ENCODE results near the gene TAF6.
A peak's percentile ranks its signal among the peaks of the same experiment; 100 is the strongest.

Gene TAF6

DNA sequence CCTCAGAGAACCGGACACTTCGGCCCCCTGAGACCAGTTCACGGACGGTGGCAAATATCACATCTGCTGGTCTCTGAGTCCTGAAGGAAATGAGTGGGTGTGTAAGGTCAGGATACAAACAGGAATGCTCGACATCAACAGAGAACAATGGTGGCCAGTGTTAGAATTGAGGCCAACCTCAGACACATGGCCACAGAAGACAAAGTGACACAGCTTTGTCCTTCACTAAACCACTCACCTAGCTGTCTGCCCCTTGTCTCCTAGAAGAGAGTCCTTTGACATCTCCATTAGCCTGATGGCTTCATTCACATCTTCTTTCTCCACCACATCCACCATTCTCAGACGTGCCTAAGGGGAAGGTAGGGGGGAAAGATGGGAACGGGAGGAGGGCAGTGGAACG lies 26.1 kb downstream of the TAF6 start:
- no peak for DNase-seq (ENCODE audit: low spot score)

DNA sequence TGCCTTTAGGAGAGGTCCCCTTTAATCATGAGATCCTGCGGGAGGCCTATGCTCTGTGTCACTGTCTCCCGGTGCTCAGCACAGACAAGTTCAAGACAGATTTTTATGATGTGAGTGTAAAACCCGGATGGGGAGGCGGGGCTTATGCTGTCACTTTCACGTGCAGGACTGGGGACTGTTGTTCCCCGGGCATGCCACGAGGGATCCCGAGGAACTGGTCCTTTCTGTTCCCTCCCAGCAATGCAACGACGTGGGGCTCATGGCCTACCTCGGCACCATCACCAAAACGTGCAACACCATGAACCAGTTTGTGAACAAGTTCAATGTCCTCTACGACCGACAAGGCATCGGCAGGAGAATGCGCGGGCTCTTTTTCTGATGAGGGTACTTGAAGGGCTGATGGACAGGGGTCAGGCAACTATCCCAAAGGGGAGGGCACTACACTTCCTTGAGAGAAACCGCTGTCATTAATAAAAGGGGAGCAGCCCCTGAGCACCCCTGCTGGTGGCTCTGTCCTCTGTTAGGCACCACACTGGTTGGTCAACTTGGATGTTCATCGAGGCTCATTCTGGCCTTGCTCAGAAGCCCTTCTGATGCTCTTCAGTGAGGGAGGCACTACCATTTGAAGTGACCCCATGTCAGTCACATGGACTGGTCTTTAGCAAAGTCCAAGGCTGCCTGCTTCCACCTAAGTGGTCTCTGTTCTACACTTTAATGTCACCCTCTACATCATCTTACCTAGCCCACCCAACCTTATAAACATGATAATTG lies 27.6 kb downstream of the TAF6 start:
- DNase-seq (ENCODE audit: low spot score), result no peak

DNA sequence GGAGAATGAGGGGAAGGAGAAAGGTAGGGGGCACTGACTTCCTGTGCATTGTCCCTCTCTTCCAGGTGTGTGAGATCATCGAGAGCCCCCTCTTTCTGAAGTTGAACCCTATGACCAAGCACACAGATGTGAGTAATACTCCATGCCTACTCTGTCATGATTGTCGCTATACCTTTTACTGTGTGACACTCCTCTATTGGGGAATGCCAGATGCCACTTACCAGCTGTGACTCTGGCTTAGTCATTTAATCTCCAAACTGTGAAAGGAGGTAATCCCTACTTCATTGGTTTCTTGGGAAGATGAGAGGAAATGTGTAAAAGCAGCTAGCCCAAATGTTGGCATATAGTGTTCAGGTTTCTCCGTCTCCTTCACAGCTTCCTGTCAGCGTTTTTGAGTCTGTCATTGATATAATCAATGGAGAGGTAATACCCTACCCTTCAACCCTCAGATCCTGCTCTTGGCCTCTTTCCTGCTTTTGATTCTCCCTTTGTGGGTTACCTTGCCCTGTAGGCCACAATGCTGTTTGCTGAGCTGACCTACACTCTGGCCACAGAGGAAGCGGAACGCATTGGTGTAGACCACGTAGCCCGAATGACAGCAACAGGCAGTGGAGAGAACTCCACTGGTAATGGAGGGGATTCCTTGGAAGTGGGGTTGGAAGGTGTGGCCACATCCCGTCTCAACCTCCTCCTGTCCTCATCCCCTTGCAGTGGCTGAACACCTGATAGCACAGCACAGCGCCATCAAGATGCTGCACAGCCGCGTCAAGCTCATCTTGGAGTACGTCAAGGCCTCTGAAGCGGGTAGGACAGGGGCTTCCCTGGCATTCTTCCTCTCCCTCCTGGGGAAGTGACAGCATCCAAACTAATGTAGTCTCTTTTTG lies 28.4 kb downstream of the TAF6 start:
- no peak for DNase-seq (ENCODE audit: low spot score)

DNA sequence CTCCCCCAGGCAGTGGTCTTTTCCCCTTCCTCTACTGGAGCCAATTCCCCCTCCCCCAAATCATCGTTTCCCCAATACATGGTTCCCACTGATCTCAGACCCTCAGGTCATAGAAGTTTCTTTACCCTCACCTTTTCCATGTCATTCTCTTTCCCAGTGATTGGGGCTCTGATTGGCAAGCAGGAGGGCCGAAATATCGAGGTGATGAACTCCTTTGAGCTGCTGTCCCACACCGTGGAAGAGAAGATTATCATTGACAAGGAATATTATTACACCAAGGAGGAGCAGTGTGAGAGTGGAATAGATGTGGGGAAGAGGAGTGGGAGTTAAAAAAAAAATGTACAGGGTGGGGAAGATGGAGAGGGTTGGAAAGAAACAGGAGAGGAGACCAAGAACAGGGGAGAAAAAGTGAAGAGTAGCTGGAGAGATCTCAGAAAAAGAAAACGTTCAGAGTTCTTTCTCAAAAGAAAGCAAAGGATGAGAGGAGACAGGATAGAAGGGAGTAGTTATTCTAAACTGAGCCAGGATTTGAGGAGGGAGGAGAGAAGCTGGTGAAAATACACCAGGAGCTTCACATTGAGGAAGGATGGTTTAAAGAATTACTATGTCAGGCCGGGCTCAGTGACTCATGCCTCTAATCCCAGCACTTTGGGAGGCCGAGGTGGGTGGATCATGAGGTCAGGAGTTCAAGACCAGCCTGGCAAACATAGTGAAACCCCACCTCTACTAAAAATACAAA lies 29.5 kb downstream of the TAF6 start:
- DNase-seq (ENCODE audit: low spot score), result no peak

DNA sequence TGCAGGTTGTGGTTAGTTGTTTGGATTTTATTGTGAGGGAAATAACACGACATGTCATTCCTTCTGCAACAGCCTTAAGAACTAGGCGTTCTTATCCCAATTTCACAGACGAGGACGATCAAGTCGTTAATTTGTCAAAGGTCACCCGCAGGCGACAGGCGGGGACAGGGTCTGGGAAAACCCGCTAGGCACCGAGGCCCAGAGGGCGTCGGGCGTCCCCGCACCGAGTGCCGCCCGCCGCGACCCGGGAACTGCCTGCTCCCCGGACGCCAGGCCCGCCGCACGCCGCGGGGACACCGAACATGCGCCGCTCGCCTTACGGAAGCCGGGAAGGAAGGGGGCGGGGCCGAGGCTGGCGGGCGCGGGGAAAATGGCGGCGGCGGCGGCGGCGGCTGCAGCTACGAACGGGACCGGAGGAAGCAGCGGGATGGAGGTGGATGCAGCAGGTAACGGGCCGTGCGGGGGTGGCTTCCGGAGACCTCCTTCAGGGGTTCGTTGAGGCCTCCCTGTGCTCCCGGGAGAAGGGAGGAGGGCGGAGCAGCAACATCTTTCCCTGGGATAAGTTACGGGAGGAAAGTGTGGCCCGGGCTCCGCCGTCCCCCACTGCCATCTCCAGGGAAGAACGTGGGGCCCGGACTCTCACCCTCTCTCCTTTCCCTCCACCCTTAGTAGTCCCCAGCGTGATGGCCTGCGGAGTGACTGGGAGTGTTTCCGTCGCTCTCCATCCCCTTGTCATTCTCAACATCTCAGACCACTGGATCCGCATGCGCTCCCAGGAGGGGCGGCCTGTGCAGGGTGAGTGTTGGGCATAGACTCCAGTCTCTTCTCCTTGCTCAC lies 30.3 kb downstream of the TAF6 start, which contains the start of gene COPS6:
TSS of gene COPS6 (plus strand) at position 349 of the 837 bp plus-strand sequence. CDS start at position 371, 22 bp downstream.
- peak; percentile 82 for DNase-seq (ENCODE audit: low spot score)

DNA sequence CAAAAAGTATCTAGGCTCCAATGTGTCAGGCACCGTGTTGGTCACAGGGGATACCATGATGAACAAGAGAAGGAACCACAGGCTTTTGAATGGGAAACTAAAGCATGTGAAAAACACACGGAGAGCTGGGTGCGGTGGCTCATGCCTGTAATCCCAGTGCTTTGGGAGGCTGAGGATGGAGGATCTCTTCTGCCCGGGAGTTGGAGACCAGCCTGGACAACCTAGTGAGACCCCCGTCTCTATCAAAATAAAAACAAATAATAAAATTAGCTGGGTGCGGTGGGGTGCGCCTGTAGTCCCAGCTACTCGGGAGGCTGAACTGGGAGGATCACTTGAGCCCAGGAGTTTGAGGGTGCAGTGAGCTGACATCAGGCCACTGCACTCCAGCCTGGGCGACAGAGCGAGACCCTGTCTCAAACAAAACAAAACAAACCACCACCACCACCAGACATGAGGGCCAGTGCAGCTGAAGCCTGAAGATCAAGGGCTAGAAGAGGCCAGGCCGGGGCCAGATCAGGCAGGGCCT lies 31.0 kb downstream of the TAF6 start:
- DNase-seq (ENCODE audit: low spot score), result no peak

DNA sequence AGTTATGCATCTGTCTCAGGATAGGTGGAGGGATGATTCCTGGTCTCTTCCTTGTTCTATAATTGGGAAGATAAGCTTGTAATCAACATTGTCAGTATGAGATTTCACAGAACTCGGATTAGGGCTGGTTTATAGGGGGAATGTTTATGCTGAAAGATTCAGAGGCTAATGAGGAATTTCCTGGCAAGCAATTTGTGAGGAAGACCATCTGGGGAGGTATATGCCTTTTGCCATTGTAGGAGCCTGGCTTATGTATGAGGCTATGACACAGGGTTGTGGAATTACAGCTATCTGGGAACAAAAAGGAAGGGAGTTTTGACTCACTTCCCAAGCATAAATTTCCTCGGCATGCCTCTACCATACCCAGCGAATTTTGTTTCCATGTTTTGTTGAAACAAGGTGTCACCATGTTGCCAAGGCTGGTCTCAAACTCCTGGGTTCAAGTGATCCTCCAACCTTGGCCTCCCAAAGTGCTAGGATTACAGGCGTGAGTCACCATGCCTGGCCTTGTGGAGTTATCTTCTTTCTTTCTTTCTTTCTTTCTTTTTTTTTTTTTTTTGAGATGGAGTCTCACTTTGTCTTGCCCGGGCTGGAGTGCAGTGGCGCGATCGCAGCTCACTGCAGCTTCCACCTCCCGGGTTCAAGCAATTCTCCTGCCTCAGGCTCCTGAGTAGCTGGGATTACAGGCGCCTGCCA lies 32.0 kb downstream of the TAF6 start:
- no peak for DNase-seq (ENCODE audit: low spot score)

DNA sequence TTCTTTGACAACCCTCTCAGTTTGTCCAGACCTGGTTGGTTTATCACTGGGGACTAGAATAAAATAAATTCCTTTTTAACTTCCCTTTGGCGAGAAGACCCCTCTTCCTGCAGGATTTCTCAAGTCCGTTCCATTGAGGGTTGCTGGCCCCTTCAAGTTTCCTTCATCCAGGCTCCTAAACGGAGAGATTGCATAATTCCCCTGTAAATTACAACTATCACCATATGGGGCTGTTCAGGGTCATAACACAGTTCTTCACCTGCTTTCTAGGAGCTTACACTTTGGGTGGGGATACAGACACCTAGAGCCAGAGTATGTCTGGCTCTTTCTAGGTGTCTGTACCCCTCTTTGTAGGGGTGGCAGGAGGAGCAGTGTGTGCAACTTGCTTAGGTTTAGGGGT lies 33.6 kb downstream of the TAF6 start:
- no peak for DNase-seq (ENCODE audit: low spot score)

DNA sequence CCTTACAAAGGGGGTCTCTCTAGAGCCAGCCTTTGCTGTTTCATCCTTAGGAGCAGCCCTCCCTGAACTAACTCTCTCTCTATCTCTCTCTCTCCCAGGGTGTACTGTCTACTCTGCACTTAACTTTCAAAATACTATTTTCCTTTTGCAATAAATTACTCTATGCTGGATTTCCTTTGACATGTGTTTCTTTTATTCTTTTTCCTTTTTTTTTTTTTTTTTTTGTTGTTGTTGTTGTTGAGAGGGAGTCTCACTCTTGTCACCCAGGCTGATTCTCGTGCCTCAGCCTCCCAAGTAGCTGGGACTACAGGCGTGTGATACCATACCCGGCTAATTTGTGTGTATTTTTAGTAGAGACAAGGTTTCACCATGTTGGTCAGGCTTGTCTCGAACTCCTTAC lies 36.2 kb downstream of the TAF6 start:
- DNase-seq (ENCODE audit: low spot score), result no peak

DNA sequence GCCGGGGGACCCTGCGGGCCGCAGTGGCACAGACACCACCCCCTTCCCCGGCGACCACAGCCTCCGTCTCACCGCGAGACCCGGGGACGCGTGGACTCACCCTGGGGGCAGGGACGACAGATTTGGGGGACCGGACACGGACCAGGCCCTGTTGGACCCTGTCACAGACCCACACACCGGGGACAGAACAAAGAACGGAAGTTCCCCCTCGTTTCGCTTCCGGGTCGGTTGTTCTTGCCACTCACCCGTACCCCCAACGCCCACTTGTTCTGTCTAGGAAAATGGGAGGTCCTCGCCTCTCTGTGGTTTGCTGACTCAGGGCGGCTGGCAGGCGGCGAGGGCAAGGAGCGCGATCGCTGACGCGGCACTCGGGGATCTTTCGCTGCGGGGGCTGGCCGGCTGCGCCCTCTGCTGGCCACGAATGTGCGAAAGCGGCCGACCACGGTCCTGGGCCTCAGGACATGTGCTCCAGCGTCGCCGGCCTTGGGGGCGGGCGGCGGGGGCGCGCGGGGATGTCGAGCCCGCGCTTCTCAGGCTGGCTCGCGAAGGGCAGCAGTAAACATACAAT lies 37.5 kb downstream of the TAF6 start, which contains the start of gene ZNF3:
TSS of gene ZNF3 (minus strand) at position 189 of the 568 bp plus-strand sequence. CDS start 4,366 bp downstream, outside the sequence.
- DNase-seq (ENCODE audit: low spot score), result peak; percentile 99

DNA sequence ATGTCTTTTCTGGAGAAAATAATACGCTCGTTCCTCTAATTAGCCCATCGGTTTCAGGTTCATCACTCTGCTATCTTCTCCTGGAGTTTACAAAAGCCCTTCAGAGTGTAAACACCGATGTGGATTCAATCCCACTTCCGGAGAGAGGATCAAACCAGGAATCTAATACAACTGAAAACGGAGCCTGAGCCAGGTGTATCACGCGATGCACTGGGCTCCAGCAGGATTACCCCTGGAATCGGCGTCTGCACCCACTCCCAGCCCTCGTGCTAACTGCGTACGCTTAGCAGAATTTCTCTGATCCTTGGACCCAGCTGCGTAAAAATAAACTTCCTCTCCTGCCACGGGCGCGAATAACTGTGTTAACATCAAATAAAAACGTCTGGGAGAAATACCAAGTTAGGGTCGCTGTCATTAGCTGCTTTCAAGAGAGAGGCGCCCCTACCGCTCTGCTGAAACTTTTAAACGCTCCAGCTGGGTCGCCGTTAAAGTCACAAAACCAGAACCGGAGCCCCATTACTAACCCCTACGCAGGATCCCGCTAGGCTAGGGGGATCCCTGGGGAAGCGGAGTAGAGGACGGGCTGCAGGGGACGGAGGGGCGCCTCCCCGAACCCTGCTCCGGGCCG lies 38.1 kb downstream of the TAF6 start:
- no peak for DNase-seq (ENCODE audit: low spot score)

DNA sequence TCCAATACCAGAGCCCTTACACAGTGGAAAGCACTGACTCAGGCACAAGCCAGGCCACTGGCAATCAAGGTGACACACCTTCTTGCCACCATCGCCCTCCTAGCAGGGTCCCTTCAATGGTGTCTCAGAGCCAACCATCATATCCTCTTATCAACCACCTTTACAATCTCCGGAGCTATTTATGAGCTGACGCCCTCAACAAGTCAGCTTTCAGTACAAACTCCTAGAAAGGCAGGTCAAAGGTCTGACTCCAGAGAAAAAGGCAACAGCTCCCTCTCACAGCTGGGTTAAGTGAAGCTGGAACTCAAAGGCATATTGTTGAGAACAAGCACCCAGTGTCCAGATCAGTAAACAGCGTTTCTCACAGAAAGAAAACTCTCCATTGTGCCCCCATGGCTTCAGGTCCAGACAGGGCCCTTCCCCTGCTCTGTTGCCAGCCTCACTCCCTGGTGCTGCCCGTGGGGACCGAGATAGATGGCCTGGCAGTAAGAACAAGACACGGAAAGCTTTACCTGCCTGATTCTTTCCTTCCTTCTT lies 40.1 kb downstream of the TAF6 start:
- no peak for DNase-seq (ENCODE audit: low spot score)

DNA sequence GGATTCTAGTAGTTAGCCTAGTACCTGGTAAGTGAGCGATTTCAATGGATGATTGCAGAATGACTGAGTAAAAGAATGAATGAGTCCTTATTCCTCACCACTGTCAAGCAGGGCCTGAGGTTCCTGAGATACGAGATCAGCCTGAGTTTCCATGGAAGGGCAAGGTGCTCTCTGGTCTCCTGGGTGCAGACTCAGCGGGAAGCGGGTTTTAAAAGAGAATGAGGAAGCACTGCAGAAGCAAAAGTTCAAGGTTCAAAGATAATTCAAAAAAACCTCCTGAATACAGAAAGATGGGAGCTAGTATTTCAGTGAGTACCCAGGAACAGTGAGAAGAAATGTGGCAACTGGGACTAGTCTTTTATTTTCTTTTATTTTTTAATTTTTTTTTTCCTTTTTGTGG lies 42.0 kb downstream of the TAF6 start:
- DNase-seq (ENCODE audit: low spot score), result no peak

DNA sequence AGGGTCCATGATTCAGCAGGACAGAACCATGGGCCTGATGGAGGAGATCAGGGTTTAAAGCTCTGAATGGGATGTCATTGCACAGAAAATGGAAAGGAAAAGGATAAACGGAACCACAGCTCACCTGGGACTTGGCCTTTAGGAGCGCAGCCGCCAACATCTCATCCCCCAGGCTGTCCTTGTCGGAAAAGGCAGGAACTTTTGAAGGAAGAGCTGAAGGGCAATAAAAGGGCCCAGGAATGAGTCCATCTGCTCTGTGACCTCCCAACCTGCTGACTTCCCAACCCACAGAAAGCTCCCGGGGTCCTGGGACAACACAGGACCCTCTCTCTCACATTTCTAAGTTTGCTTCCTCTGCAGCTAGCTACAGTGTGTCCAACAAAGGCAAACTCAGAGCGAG lies 43.7 kb downstream of the TAF6 start:
- DNase-seq (ENCODE audit: low spot score), result no peak

DNA sequence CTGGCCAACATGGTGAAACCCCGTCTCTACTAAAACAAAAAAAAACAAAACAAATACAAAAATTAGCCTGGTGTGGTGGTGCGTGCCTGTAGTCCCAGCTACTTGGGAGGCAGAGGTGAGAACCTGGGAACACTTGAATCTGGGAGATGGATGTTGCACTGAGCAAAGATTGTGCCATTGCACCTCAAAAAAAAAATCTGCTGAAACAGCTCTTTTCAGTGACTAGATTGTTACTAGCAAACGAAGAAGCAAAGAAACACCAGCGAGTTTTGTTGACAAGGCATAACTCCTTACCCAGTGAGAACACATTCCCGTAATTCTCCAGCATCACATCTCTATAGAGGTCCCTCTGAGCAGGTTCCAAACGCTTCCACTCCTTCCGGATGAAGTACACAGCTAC lies 44.3 kb downstream of the TAF6 start:
- DNase-seq (ENCODE audit: low spot score), result no peak

DNA sequence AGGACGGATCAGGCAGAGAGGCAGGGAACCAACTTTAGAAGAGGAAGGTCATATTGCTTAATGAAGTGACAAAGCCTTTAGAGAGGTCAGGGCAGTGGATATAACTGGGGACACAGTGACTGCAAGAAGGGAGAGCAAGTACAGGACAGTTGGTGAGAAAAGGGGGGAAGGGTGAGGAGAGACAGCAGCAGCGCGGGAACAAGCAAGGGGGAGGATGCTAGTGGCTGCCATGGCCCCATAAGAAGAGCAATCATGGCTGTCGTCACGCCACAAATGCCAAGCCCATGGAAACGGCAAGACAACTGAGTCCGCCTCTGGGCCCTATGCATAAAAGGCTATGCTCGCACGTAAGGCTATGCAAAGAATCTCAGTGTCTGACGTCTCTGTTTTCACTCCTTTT lies 46.7 kb downstream of the TAF6 start:
- DNase-seq (ENCODE audit: low spot score), result no peak

DNA sequence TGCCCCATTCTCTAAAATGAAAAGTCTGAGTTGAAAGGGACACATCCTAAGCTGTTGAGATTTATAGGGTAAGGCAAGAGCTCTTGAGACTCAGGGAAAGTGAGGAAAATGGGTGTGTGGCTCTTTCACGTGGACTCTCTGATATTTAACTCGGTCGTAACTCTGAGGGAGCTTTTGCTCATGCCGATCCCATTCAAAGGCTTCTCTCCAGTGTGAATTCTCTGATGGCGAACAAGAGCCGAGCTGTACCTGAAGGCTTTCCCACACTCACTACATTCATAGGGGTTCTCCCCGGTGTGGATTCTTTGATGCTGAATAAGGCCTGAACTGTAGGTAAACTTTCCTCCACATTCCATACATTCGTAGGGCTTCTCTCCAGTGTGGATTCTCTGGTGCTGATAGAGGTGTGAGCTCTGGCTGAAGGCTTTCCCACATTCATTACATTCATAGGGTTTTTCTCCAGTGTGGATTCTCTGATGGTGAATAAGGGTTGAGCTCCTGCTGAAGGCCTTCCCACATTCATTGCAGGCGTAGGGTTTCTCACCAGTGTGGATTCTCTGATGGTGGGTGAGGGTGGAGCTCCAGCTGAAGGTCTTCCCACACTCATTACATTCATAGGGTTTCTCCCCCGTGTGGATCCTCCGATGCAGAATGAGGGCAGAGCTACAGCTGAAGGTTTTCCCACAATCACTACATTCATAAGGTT lies 48.0 kb downstream of the TAF6 start:
- no peak for DNase-seq (ENCODE audit: low spot score)

DNA sequence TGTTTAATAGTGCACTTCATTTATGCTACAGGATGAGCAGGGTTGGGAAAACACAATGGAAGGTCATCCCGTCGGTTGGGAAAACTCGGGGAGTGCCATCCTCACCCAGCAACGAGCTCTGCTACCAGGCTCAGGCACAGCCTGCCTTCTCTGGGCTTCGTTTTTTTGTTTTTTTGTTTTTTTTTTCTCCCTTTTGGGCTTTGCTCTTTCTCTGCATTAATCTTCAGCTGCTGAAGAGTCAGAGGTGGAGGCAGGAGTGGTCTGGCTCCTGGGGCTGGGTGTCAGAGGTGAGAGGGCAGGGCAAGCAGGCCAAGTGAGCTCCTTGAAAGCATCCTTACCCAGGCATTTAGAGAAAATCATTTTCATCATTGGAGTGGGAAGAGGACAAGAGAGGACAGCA lies 49.2 kb downstream of the TAF6 start:
- no peak for DNase-seq (ENCODE audit: low spot score)

DNA sequence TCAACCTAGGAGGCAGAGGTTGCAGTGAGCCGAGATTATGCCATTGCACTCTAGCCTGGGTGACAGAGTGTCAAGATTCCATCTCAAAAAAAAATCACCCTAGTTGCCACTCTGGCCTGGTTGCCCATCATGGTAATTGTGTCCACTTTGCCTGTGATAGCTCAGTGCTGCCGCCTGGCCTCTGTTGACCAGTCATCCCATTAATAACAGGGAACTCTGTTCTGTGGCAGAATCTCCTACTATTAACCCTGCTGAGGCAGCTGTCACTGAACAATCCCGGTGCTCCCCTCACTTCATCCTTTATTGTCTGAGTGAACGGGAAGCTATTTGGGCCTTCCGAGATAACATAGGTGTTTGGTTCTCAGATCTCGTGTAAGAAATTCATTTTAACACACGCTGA lies 52.2 kb downstream of the TAF6 start:
- no peak for DNase-seq (ENCODE audit: low spot score)

Measured in hematopoietic multipotent progenitor cell treated with erythropoietin and hydrocortisone succinate and interleukin-3 and kit ligand, for 15 days (in vitro differentiated cells).